ENCODE results near the gene PRMT1. TPM values are rescaled to one million over a fixed set of nuclear protein-coding genes. Genes with fewer than 3 reads are reported as not detected.

PRMT1 gene
- polyA plus RNA-seq (610 and 682 TPM in 2 replicates), polyA minus RNA-seq (347 and 408 TPM in 2 replicates)

DNA sequence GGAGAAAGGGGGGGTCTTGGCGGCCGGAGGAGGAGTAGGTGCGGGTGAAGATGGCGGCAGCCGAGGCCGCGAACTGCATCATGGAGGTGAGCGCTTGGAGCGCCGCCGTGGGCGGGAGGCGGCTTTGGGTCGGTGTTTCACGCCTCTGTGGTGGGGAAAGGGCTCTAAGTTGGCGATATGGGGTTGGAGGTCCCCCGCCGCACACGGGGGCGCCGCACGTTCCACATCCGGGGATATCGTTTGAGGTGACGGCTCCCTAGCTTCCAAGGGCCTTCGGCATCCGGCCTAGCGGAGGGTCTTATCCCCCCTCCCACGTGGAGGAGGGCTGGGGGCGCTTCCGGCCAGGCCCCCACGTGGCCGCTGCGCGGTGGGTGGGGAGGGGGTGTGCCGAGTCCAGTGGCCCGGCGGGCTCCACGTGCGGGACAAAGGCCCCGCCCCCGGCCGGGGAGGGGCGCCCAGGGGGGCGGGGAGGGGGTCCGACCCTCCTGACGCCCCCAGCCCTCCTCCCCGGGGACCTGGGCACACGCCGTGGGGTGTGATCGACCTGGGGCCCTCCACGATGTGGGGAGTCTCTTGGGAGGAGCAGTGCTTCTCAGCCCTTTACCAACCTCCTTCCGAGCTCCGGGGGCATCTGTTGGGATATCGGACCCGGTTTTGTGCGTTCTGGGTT lies at the start of gene PRMT1:
TSS of gene PRMT1 (plus strand) at position 41 of the 670 bp plus-strand sequence. CDS start at position 51, 10 bp downstream.
- no peaks in the 10 kb centered on the region for H3K9me3 ChIP-seq (ENCODE audit: low read length)
- H3K9me2 ChIP-seq (ENCODE audit: insufficient read depth, low read length), result no peaks in the 10 kb centered on the region
- peak within 1 kb of the TSS; percentile 88 for H3K4me2 ChIP-seq (ENCODE audit: low read length)
- no peaks in the 10 kb centered on the region for H4K20me1 ChIP-seq (ENCODE audit: insufficient read depth)
- no peaks in the 10 kb centered on the region for H3K36me3 ChIP-seq (ENCODE audit: insufficient read depth, low read length)
- TF ChIP-seq POLR2AphosphoS5 (IDR thresholded peaks at IDR 0.05) (peak; percentile 98), EP300 (conservative IDR thresholded peaks at IDR 0.05; ENCODE audit: poor library complexity, severe bottlenecking) (peak; percentile 48), MXI1 (conservative IDR thresholded peaks at IDR 0.05; ENCODE audit: poor library complexity, severe bottlenecking) (peak; percentile 96), TAF1 (IDR thresholded peaks at IDR 0.05; ENCODE audit: low read depth) (peak; percentile 50), CTCF (IDR thresholded peaks at IDR 0.05; ENCODE audit: poor library complexity, severe bottlenecking) (peak; percentile 45), RAD21 (conservative IDR thresholded peaks at IDR 0.05) (no peak), EZH2 (IDR thresholded peaks at IDR 0.05; ENCODE audit: borderline replicate concordance, insufficient read depth, low read length, poor library complexity, severe bottlenecking) (no peak)
- TF ChIP-seq, protein P1, sequence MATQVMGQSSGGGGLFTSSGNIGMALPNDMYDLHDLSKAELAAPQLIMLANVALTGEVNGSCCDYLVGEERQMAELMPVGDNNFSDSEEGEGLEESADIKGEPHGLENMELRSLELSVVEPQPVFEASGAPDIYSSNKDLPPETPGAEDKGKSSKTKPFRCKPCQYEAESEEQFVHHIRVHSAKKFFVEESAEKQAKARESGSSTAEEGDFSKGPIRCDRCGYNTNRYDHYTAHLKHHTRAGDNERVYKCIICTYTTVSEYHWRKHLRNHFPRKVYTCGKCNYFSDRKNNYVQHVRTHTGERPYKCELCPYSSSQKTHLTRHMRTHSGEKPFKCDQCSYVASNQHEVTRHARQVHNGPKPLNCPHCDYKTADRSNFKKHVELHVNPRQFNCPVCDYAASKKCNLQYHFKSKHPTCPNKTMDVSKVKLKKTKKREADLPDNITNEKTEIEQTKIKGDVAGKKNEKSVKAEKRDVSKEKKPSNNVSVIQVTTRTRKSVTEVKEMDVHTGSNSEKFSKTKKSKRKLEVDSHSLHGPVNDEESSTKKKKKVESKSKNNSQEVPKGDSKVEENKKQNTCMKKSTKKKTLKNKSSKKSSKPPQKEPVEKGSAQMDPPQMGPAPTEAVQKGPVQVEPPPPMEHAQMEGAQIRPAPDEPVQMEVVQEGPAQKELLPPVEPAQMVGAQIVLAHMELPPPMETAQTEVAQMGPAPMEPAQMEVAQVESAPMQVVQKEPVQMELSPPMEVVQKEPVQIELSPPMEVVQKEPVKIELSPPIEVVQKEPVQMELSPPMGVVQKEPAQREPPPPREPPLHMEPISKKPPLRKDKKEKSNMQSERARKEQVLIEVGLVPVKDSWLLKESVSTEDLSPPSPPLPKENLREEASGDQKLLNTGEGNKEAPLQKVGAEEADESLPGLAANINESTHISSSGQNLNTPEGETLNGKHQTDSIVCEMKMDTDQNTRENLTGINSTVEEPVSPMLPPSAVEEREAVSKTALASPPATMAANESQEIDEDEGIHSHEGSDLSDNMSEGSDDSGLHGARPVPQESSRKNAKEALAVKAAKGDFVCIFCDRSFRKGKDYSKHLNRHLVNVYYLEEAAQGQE (IDR thresholded peaks at IDR 0.05; ENCODE audit: borderline replicate concordance), result peak; percentile 64
- H3K27ac ChIP-seq (ENCODE audit: low read length), result peak within 1 kb of the TSS; percentile 97
- peak within 1 kb of the TSS; percentile 73 for H2AFZ ChIP-seq (ENCODE audit: low read depth, low read length)
- H3F3A ChIP-seq (ENCODE audit: insufficient read depth, low read length, poor library complexity, severe bottlenecking), result peaks cover 3% of the 10 kb centered on the region
- peak within 1 kb of the TSS; percentile 100 for H3K4me3 ChIP-seq (ENCODE audit: low read length)
- H3K27me3 ChIP-seq (ENCODE audit: insufficient read depth, low read depth, low read length), result no peaks in the 10 kb centered on the region
- H3K79me2 ChIP-seq (replicated peaks; ENCODE audit: insufficient read depth, low read length), result peaks cover 35% of the 10 kb centered on the region
- H3K9ac ChIP-seq (ENCODE audit: low read length), result peak within 1 kb of the TSS; percentile 98

DNA sequence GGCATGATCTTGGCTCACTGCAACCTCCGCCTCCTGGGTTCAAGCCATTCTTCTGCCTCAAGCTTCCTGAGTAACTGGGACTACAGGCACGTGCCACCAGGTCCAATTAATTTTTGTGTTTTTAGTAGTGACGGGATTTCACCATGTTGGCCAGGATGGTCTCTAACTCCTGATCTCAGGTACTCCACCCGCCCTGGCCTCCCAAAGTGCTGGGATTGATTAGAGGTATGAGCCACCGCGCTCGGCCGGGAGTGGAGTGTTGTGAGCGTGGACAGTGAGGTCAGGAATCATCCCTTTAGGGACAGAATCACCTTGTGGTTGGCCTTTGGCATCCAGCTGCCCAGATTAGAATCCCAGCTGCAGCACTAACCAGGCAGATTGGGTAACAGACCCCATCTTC lies 47.4 kb upstream of the PRMT1 start:
- no peaks in the 10 kb centered on the region for H3F3A ChIP-seq (ENCODE audit: insufficient read depth, low read length, poor library complexity, severe bottlenecking)
- no peaks in the 10 kb centered on the region for H3K36me3 ChIP-seq (ENCODE audit: insufficient read depth, low read length)
- H2AFZ ChIP-seq (ENCODE audit: low read depth, low read length), result no peak overlapping the region
- no peaks in the 10 kb centered on the region for H3K9me3 ChIP-seq (ENCODE audit: low read length)
- TF ChIP-seq POLR2AphosphoS5 (IDR thresholded peaks at IDR 0.05) (no peak), MXI1 (conservative IDR thresholded peaks at IDR 0.05; ENCODE audit: poor library complexity, severe bottlenecking) (no peak), RAD21 (conservative IDR thresholded peaks at IDR 0.05) (no peak), EP300 (conservative IDR thresholded peaks at IDR 0.05; ENCODE audit: poor library complexity, severe bottlenecking) (no peak), SMC3 (conservative IDR thresholded peaks at IDR 0.05; ENCODE audit: poor library complexity) (no peak), EZH2 (IDR thresholded peaks at IDR 0.05; ENCODE audit: borderline replicate concordance, insufficient read depth, low read length, poor library complexity, severe bottlenecking) (no peak), TAF1 (IDR thresholded peaks at IDR 0.05; ENCODE audit: low read depth) (no peak), CTCF (IDR thresholded peaks at IDR 0.05; ENCODE audit: poor library complexity, severe bottlenecking) (no peak)
- TF ChIP-seq, protein P1 (IDR thresholded peaks at IDR 0.05; ENCODE audit: borderline replicate concordance), result no peak
- no peaks in the 10 kb centered on the region for H3K27me3 ChIP-seq (ENCODE audit: insufficient read depth, low read depth, low read length)
- H4K20me1 ChIP-seq (ENCODE audit: insufficient read depth), result no peaks in the 10 kb centered on the region
- no peak overlapping the region for H3K4me3 ChIP-seq (ENCODE audit: low read length)
- no peak overlapping the region for H3K4me2 ChIP-seq (ENCODE audit: low read length)
- H3K79me2 ChIP-seq (replicated peaks; ENCODE audit: insufficient read depth, low read length), result no peaks in the 10 kb centered on the region
- no peak overlapping the region for H3K9ac ChIP-seq (ENCODE audit: low read length)
- H3K27ac ChIP-seq (ENCODE audit: low read length), result no peak overlapping the region
- no peaks in the 10 kb centered on the region for H3K9me2 ChIP-seq (ENCODE audit: insufficient read depth, low read length)
